Measurements from ENCODE around the gene SHANK3. TPM values are rescaled to one million over a fixed set of nuclear protein-coding genes. Genes with fewer than 3 reads are reported as not detected.
"Not testable (repeated sequence)": the region's sequence is repeated elsewhere in the genome, so short reads cannot be mapped to it uniquely, and the experiment has no call there.

Gene SHANK3
- total RNA-seq, 1 donor from 2014 or later = 103 TPM

DNA sequence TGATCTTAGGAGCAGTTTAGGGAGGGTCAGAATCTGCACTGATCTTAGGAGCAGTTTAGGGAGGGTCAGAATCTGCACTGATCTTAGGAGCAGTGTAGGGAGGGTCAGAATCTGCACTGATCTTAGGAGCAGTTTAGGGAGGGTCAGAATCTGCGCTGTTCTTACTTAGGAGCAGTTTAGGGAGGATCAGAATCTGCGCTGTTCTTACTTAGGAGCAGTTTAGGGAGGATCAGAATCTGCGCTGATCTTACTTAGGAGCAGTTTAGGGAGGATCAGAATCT lies 28.9 kb upstream of the SHANK3 start:
- not testable (repeated sequence) for DNase-seq (ENCODE audit: extremely low read depth, low read depth, low spot score)

DNA sequence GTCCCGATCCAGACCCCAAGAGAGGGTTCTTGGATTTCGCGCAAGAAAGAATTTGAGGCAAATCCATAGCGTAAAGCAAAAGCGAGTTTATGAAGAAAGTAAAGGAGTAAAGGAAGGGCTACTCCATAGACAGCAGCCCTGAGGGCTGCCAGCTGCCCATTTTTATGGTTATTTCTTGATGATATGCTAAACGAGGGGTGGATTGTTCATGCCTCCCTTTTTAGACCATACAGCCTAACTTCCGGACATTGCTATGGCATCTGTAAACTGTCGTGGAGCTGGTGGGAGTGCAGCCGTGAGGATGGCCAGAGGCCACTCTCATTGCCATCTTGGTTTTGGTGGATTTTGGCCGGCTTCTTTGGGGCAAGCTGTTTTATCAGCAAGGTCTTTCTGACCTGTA lies 19.4 kb upstream of the SHANK3 start:
- DNase-seq (ENCODE audit: extremely low read depth, low read depth, low spot score) = no peak

DNA sequence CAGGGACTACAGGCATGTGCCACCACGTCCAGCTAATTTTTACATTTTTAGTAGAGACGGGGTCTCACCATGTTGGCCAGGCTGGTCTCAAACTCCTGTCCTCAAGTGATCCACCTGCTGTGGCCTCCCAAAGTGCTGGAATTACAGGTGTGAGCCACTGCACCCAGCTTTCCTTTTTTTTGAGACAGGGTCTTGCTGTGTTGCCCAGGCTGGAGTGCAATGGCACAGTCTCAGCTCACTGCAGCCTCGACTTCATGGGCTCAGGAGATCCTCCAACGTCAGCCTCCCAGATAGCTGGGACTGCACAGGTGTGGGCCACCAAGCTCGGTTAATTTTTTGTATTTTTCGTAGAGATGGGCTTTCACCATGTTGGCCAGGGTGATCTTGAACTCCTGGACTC lies 18.0 kb upstream of the SHANK3 start:
- not testable (repeated sequence) for DNase-seq (ENCODE audit: extremely low read depth, low read depth, low spot score)

DNA sequence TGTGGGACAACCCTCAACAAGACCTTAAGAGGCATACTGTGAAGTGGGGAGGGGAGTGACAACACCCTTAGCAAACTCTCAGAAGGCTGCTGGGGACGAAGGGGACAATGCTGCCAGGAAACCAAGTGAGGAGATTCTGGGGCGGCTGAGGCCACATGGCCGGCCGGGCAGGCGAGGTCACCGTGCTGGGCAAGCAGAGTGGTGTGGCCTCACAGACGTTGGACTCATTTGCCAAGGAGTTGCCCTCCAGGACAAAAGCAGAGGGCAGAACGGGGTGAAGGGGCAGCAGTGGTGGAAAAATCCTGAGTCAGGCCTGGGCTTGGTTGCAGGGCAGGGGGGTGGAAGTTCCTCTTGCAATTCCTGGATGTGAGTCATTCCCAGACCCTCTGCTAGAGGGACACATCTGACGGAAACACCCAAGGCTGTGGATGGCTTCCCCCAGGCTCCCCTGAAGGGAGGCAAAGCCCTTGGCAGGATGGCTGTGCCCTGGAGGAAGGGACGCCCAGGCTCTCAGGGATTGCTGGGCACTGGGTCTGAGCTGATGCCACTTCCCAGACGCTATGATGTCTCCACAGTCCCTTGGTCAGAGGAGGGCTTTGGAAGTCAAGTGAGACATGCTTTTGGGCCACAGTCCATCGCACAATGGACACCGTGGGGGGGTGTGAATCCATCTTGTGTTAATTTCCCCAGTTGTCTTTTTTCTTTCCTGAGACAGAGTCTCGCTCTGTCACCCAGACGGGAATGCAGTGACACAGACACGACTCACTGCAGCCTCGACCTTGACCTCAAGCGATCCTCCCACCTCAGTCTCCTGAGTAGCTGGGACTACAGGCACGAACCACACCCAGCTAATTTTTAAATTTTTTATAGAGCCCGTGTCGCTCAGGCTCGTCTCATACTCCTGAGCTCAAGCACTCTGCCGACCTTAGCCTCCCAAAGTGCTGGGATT lies 16.2 kb upstream of the SHANK3 start:
- DNase-seq (ENCODE audit: extremely low read depth, low read depth, low spot score) = no peak

DNA sequence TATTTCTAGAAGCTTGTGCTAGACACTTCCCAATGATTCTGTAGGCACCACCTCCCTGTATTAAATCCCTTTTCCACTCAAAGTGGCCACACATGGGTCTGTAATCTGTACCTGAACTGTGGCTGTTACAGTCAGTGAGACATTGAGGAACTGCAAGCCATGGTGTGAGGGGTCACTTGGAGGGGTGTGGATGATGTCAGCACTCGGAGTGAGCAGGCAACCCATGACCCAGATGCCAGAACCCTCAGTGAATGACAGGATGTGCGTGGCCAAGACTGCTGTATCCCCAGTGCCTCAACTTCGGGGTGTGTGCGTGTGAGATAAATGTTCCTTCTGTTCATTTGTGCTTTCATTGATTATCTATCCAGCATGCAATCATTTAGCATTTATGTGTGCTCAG lies 14.7 kb upstream of the SHANK3 start:
- no peak for DNase-seq (ENCODE audit: extremely low read depth, low read depth, low spot score)

DNA sequence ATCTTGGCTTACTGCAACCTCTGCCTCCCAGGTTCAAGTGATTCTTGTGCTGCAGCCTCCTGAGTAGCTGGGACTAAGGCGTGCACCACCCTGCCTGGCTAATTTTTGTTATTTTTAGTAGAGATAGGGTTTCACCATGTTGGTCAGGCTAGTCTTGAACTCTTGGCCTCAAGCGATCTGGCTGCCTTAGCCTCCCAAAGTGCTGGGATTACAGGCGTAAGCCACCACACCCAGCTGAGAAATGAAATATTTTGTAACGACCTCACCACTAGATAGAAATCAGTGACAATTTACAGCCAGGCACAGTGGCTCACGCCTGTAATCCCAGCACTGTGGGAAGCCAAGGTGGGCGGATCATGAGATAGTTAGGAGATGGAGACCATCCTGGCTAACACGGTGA lies 12.9 kb upstream of the SHANK3 start:
- not testable (repeated sequence) for DNase-seq (ENCODE audit: extremely low read depth, low read depth, low spot score)

DNA sequence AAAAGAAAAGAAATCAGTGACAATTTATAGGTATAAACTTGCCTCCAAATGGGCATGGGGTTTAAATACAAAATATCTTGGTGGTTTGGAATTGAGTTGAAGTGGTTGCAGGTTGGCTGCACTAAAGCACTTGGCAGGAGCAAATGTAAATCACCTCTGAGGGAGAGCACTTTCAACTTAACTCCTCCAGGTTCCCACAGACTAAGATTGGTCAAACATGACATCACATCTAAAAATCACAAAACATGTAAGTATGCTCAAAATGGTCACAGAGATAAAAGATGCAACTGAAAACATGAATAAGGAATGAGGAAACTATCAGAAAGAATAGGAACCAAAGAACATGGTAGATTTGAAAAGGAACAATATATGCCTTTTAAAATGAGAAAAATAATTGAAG lies 12.3 kb upstream of the SHANK3 start:
- no peak for DNase-seq (ENCODE audit: extremely low read depth, low read depth, low spot score)

DNA sequence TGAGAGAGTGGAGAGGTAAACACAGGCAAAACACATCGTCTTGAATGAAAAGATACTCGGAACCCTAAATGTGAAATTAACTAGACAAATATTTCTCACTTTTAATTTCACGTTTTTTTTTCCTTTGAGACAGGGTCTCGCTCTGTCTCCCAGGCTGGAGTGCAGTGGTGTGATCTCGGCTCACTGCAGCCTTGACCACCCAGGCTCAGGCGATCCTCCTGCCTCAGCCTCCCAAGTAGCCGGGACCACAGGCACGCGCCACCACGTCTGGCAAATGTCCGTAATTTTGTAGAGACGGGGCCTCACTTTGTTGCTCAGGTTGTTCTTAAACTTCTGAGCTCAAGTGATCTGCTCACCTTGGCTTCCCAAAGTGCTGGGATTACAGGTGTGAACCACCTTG lies 7.4 kb upstream of the SHANK3 start:
- DNase-seq (ENCODE audit: extremely low read depth, low read depth, low spot score) = no peak

DNA sequence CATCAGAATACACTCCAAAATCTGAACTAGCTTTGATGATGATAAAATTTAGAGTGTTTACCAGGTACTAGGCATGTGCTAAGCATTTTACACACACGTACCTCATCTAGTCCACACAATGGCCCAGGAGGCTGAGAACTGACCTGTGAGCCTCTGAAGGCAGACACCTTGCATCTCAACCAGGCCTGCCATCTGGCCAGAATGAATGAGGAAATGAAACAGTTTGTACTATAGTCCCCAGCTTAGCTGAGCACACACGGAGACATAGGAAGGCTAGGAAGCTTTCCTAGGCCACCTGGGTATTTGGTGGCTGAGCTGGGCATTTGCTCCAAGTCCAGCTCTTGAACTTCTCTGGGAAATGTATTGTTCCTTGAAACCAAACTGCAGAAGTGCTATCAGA lies 6.9 kb upstream of the SHANK3 start:
- DNase-seq (ENCODE audit: extremely low read depth, low read depth, low spot score) = no peak

DNA sequence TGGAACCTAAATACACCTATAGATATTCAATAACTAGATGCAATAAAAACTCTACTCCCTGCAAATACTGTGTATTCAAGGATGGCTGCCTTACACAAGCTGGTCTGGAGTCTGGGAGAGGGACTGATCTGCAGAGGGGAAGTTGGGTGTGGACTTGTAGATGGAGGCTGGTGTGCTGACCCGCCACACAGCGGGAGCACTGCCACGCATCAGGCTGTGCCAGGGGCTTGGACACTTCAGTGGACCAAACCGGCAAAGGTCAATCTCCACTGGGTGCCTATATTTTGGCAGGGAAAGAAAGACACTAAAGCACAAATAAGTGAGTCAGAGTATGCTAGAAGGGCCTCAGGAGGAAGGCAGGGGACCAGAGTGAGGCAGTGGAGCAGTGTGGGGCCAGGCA lies 2.1 kb upstream of the SHANK3 start:
- DNase-seq (ENCODE audit: extremely low read depth, low read depth, low spot score) = no peak

DNA sequence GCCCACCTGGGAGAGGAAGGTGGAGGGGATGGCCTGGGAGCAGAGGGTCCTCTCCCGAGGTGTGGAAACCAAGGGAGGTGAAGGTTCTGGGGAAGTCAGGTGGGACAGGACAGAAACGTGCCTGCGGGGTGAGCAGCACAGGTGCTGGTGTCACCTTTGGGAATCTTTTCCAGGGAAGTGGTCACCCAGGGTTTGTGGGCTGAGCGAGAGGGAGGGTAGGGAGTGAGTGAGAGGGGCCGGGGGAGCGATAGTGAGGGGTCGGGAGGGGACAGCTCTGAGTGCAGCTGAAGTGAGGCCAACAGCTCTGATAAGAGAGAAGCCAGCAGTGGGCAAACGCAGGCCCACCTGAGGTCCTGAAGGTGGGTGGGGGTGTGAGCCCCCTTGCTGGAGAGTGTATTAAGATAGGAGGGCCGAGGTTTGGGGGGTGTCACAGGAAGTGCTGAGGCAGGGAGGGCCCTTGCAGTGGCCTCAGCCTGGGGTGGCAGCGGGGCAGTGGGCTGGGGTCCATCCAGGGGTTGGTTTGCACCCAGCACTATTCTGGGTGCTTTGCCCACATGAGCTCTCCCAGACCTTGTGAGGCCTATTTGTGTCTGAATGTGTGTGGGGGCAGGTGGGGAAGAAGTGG lies 1.6 kb upstream of the SHANK3 start:
- no peak for DNase-seq (ENCODE audit: extremely low read depth, low read depth, low spot score)

DNA sequence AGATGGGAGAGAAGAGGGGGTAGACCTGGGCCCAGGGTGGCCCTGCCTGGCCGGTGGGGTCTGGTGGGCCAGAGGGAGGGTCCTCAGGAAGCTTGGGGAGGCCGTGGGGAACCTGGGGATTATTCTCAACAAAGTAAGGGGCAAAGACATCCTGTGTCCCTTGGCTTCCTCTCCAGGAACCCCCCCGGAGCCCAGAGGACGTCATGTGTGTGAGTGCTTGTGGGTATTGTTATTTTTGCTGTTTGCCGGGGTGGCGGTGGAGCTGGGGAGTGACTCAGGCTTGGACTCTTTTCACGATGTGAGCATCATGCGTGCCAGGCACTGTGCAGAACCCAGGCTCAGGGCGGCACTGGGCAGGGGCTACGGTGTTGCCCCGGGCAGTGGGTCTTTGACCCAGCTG lies 982 bp upstream of the SHANK3 start:
- no peak for DNase-seq (ENCODE audit: extremely low read depth, low read depth, low spot score)

DNA sequence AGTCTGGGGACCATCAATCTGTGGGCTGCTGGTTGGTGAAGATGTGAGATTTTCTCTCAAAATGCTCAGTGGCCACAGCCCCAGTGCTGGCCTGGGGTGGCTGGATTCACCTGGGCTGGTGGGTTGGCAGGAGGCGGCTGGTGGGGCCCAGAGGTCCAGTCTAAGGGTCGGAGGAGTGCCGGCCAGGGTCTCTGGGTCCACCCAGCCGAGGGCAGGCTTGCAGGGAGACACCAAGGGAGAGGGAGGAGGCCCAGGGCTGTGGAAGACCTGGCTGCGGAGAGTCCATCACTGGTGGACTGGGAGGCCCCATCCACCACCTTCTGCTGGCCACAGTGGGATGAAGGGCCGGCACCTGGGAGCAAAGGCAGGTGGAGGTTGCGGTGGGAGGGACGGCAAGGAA lies 582 bp upstream of the SHANK3 start:
- no peak for DNase-seq (ENCODE audit: extremely low read depth, low read depth, low spot score)

DNA sequence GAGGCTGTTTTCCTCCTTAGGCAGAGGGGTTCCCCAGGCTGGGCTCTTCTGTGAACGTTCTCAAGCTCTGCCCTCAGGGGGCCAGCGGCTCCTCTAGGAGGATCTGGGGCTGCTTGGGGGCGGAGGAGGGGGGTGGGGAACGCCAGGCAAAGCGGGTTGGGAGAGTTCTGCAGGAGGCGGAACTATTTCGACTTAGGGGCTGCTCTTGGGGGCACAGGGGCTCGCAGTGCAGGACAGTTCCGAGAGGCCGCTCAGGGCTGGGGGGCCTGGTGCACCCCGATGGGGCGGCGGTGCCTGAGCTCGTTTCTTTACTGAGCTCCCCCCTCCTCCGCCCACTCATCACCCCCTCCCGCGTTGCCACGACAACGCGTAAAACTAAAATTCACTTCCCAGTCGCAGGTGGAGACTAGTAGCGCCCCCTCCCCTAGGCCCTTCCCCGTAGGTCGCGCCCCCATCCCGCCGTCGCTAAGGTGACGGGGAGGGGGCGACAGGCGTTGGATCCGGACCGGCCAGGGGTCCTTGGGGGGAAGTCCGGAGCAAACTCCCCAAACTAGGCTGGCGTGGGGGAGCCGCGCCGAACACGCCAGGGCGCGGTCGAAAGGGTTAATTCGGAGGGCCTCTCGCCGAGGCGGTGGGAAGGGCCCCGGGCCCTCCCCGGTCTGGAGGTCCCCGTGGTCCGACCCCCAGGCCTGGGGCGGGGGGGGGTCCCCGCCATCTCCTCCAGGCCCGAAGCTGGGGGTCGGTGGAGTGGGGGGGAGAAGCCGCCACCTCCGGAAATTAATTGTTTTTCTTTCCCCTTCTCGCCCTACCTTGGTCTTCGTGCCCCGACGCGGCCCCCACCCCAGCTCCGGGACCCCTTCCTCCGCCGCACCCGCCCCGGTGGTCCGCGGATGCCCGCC lies 857 bp downstream of the SHANK3 start:
- no peak for DNase-seq (ENCODE audit: extremely low read depth, low read depth, low spot score)

DNA sequence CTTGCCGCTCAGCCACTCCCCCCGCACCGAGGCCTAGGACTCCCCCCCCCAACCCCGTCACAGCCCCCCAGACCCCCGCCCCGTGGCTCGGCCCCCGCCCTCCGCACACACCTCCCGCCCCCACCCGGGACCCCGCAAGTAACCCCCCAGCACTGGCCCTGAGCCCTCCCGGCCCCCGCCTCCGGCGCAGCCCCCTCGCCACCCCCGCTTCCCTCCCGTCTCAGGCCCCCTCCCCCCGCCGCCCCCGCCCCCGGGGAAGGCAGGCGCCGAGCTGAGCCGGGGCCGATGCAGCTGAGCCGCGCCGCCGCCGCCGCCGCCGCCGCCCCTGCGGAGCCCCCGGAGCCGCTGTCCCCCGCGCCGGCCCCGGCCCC lies 1.5 kb downstream of the SHANK3 start:
- no peak for DNase-seq (ENCODE audit: extremely low read depth, low read depth, low spot score)

DNA sequence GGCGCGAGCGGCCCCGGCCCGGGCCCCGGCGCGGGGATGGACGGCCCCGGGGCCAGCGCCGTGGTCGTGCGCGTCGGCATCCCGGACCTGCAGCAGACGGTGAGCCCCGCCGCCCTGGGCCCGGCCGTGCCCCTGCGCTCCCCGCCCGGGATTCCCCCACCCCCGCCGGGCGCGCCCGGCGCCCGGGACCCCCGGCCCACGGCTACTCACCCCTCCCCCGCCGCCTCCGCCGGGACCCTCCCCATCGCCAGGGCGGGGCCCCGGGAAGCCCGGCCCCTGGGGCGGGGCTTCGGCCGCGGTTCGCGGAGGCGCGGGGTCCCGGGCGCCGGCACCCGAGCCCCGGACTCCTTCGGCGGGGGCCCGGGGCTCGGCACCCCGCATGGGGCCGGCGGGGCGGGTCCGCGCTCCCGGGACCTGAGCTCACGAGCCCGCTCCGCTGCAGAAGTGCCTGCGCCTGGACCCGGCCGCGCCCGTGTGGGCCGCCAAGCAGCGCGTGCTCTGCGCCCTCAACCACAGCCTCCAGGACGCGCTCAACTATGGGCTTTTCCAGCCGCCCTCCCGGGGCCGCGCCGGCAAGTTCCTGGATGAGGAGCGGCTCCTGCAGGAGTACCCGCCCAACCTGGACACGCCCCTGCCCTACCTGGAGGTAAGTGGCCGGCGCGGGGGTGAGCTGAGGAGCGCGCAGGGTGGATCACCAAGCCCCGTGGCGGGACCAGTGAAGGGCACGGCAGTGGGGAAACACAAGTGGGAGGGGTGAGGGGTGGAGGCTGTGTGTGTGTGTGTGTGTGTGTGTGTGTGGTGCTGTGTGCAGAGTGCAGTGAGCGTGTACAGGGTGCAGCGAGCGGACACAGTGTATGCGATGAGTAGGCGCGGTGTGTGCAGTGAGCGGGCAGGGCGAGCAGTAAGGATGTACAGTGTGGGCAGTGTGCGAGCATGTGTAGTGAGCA lies 2.3 kb downstream of the SHANK3 start:
- DNase-seq (ENCODE audit: extremely low read depth, low read depth, low spot score) = no peak

DNA sequence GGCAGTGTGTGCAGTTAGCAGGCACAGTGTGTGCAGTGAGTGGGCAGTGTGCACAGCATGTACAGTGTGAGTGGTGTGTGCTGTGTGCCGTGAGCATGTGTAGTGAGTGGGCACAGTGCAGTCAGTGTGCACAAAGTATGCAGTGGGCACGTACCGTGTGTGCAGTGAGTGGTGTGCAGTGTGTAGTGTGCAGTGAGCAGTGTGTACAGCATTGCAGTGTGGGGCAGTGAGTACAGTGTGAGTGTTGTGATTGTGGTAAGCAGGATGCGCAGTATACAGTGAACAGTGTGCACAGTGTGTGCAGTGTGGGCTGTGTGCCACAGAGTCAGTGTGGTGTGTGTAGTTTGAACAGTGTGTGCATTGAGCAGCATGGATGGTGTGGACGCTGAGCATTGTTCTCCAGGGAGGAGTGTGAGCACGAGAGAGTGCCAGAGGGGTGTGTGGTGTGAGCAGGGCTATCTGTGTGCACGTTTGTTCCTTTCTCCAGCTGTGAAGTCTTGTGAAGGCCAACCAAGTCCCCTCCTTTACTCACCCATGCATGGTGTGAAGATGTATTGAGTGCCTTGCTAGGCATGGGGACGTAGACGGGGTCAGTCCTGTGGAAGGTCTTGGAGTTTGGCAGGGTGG lies 3.0 kb downstream of the SHANK3 start:
- DNase-seq (ENCODE audit: extremely low read depth, low read depth, low spot score) = no peak

DNA sequence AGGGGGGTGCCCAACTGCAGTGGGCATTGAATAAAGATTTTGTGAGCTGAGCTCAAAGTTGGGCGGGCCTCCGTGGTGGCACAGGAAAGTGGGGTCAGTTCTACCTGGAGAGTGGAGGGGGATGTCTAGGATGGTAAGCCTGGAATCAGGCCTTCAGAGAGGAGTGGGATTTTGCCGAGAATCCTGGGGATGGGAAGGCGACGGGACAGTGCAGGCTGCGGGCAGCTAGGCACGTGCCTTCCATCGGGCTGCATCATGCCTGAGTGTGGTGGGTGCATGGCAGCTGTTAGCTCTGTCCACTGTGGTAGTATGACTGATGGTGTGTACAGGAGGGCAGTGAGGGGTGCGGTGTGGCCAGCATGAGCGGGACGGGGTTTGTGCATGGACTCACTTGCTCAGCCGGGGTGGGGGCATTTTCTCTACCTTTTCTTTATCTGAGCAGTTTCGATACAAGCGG lies 3.6 kb downstream of the SHANK3 start:
- DNase-seq (ENCODE audit: extremely low read depth, low read depth, low spot score) = no peak

DNA sequence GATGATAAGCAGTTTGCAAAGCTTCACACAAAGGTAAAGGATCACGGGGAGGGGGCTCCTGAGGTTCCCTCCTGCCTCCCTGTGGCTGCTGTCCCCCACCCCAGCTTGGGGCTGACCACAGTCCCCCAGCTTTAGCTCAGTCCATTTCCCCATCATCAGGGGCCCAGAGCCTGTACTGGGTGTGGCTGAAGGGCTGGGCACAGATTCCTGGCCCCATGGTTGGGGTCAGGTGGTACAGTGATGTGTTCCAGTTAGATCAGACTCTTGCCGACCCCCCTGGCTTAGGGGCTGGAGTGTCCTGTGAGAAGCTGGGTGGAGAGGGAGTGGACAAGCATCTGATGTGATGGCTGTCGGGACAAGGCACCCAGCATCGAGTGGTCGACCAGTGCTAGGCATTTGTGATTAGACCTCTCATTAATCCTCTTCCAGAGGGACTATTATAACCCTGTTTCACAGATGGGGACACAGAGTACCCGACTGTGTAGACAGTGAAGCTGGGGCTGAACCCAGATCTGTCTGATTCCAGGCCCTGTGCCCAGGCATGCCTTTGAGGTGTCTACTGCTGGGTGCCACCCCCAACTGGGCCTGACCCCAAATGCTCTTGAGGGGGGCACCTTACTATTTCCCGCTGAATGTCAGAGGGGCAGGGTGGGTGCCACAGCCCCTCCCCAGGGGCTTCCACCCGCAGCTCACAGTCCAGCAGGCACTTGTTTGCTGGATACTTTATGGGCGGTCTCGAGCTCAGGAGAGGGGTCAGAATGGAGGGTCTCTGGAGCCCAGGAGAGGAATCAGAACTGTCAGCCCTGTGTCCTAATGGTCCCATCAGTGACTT lies 4.3 kb downstream of the SHANK3 start:
- DNase-seq (ENCODE audit: extremely low read depth, low read depth, low spot score) = no peak
